GM18520 (cell line): ENCODE measurements around the gene NUP98.
A peak's percentile ranks its signal among the peaks of the same experiment; 100 is the strongest.

ENCODE experiments used
- ATAC-seq: cut with Tn5 transposase; IDR thresholded peaks from one replicate; pipeline ENCODE4 v1.9.1; 2021; ENCODE audit not compliant: unreplicated experiment

Gene NUP98

GRCh38 chr11:3797329-3798090 is at the start of gene NUP98:
Gene NUP98 (minus strand): TSS chr11:3797554. CDS start chr11:3782117, 15,437 bp downstream.
- ATAC-seq = peak; percentile 85

GRCh38 chr11:3845670-3846069 is 48.3 kb upstream of the NUP98 start:
- ATAC-seq = no peak

- no peak for ATAC-seq
Observed at GRCh38 chr11:3845246-3845645, 47.9 kb upstream of the NUP98 start.

- ATAC-seq = no peak
Observed at GRCh38 chr11:3843326-3843725, 46.0 kb upstream of the NUP98 start.

- peak; percentile 41 for ATAC-seq
Observed at GRCh38 chr11:3841426-3842350, 44.3 kb upstream of the NUP98 start.

GRCh38 chr11:3840870-3841425 is 43.6 kb upstream of the NUP98 start, which contains the start of gene RHOG:
Gene RHOG (minus strand): TSS chr11:3840959. CDS start chr11:3828138, 12,821 bp downstream.
- ATAC-seq = peak; percentile 34

- no peak for ATAC-seq
Observed at GRCh38 chr11:3840004-3840869, 42.9 kb upstream of the NUP98 start.

- no peak for ATAC-seq
Observed at GRCh38 chr11:3838504-3838903, 41.1 kb upstream of the NUP98 start.

GRCh38 chr11:3837793-3838192 is 40.4 kb upstream of the NUP98 start:
- no peak for ATAC-seq

GRCh38 chr11:3836903-3837302 is 39.5 kb upstream of the NUP98 start:
- no peak for ATAC-seq

- no peak for ATAC-seq
Observed at GRCh38 chr11:3835751-3836150, 38.4 kb upstream of the NUP98 start.

GRCh38 chr11:3834664-3835461 is 37.5 kb upstream of the NUP98 start:
- ATAC-seq = no peak

GRCh38 chr11:3834349-3834663 is 37.0 kb upstream of the NUP98 start:
- no peak for ATAC-seq

GRCh38 chr11:3833449-3833848 is 36.1 kb upstream of the NUP98 start:
- ATAC-seq = no peak

GRCh38 chr11:3832816-3833215 is 35.5 kb upstream of the NUP98 start:
- no peak for ATAC-seq

GRCh38 chr11:3831378-3832239 is 34.3 kb upstream of the NUP98 start:
- ATAC-seq = no peak

GRCh38 chr11:3830730-3831129 is 33.4 kb upstream of the NUP98 start:
- ATAC-seq = no peak

- ATAC-seq = no peak
Observed at GRCh38 chr11:3830088-3830487, 32.7 kb upstream of the NUP98 start.
